Loucy (cell line): ENCODE data around the gene AQP7.
"Not testable (repeated sequence)": the region's sequence is repeated elsewhere in the genome, so short reads cannot be mapped to it uniquely, and the experiment has no call there.

Source experiments
- H2AFZ ChIP-seq: fragments of 200-600 bp; sonication (generic); 2 replicates; pipeline ENCODE4 v1.6.0; 2016; ENCODE audit warnings: antibody characterized with exemption, mild to moderate bottlenecking, low read length, moderate library complexity
- H3F3A ChIP-seq: fragments of 200-600 bp; 2 replicates; pipeline ENCODE4 v1.6.0; 2016; ENCODE audit warnings: antibody characterized with exemption, low read depth, mild to moderate bottlenecking
- H3K27me3 ChIP-seq: fragments of 200-600 bp; sonication (generic); 2 replicates; pipeline ENCODE4 v1.6.1; 2014; ENCODE audit warnings: low read length, mild to moderate bottlenecking; ENCODE audit not compliant: insufficient read depth, poor library complexity, severe bottlenecking
- H3K36me3 ChIP-seq: fragments of 200-600 bp; sonication (generic); 2 replicates; pipeline ENCODE4 v1.6.1; 2016; ENCODE audit warnings: low read length; ENCODE audit not compliant: insufficient read depth
- H3K4me1 ChIP-seq: fragments of 200-600 bp; sonication (generic); 2 replicates; pipeline ENCODE4 v1.5.1; 2014; ENCODE audit warnings: low read length, mild to moderate bottlenecking; ENCODE audit not compliant: insufficient read depth, poor library complexity, severe bottlenecking
- H3K4me2 ChIP-seq: fragments of 200-600 bp; sonication (generic); 2 replicates; pipeline ENCODE4 v1.6.0; 2014; ENCODE audit warnings: antibody characterized with exemption, low read length, low read depth, mild to moderate bottlenecking; ENCODE audit not compliant: poor library complexity, severe bottlenecking
- H3K4me3 ChIP-seq: fragments of 200-600 bp; sonication (generic); 2 replicates; pipeline ENCODE4 v1.5.1; 2014; ENCODE audit warnings: low read length, mild to moderate bottlenecking, mixed read lengths; ENCODE audit not compliant: poor library complexity, severe bottlenecking
- H3K79me2 ChIP-seq: fragments of 200-600 bp; sonication (generic); 2 replicates; pipeline ENCODE4 v1.6.1; 2014; ENCODE audit warnings: low read length; ENCODE audit not compliant: insufficient read depth
- H3K9ac ChIP-seq: fragments of 200-600 bp; sonication (generic); 2 replicates; pipeline ENCODE4 v1.6.0; 2014; ENCODE audit warnings: mild to moderate bottlenecking, low read depth, low read length, moderate library complexity; ENCODE audit not compliant: poor library complexity, severe bottlenecking
- H3K9me2 ChIP-seq: fragments of 200-600 bp; sonication (generic); replicated peaks from 2 replicates; pipeline ENCODE4 v1.6.1; 2016; ENCODE audit warnings: low read depth, low read length, mixed read lengths
- H3K9me3 ChIP-seq: fragments of 200-600 bp; sonication (generic); 2 replicates; pipeline ENCODE4 v1.6.1; 2014; ENCODE audit warnings: mild to moderate bottlenecking, antibody characterized with exemption, low read length, low read depth; ENCODE audit not compliant: insufficient read depth
- H4K20me1 ChIP-seq: fragments of 200-600 bp; sonication (generic); 2 replicates; pipeline ENCODE4 v1.6.0; 2014; ENCODE audit warnings: antibody characterized with exemption, low read length, mild to moderate bottlenecking; ENCODE audit not compliant: insufficient read depth, poor library complexity, severe bottlenecking
- EZH2phosphoT487 ChIP-seq: fragments of 200-600 bp; IDR thresholded peaks from 2 replicates; pipeline ENCODE4 v1.6.1; 2018; ENCODE audit warnings: antibody characterized with exemption, mild to moderate bottlenecking, moderate library complexity, borderline replicate concordance
- TF ChIP-seq, protein P1 (sequence below): fragments of 200-600 bp; sonication (generic); conservative IDR thresholded peaks from 2 replicates; pipeline ENCODE4 v1.5.1; 2014; ENCODE audit warnings: mild to moderate bottlenecking, antibody characterized with exemption, low read length

Gene AQP7

DNA sequence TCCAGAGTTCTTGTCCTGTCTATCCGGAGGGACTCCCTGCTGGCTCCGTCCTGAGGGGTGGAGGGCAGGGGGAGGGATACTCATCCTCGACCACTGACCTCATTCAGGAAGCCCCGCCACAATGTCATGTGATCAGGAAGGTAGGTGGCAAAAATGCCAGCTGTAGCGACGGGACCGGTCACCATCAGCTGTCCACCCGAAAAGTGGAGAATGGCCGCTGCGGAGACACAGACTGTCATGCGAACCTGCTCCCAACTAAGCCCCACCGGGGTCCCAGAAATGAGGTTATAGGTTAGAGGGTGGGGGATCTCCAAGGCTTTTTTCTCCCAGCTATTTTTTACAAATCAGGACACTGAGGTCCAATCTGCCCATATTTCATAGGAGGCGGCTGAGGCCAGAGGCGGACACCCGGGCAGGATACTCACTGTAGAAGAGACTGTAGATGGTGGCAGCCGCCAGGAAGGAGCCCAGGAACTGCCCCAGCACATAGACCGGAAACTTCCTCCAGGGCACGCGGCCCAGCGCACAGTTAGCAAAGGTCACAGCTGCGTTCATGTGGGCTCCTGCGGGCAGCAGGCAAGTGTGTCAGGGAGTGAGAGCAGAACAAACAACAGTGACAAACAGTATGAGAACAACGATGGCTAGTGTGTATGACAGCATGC lies 16.3 kb downstream of the AQP7 start:
- not testable (repeated sequence) for H3K4me2 ChIP-seq, H3K27me3 ChIP-seq, H3K4me1 ChIP-seq, H3K9me3 ChIP-seq, H3K4me3 ChIP-seq, H3K79me2 ChIP-seq, H4K20me1 ChIP-seq, H2AFZ ChIP-seq, H3K9me2 ChIP-seq, H3F3A ChIP-seq, H3K9ac ChIP-seq, H3K36me3 ChIP-seq

DNA sequence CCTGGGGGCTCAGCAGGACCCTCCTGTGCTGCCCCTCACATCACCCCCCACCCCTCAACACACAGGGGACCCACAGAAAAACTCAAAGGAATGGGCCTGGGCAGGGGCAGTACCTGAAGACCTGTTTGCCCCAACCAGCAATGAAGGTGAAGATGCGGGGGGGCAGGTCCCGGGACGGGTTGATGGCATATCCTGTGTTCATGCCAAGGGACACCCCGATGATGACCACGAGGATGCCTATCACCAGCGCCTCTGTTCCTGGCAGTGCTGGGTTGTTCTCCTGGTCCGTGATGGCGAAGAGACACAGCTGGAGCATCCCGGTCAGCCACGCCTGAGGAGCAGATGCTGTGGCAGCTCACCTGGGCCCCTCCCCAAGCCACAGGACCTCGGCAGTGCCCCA lies 16.8 kb downstream of the AQP7 start:
- H3K4me1 ChIP-seq, H4K20me1 ChIP-seq, H3F3A ChIP-seq, H3K9me2 ChIP-seq, H3K4me2 ChIP-seq, H3K36me3 ChIP-seq, H3K27me3 ChIP-seq, H3K9me3 ChIP-seq, H3K9ac ChIP-seq, H3K79me2 ChIP-seq, H3K4me3 ChIP-seq, H2AFZ ChIP-seq: not testable (repeated sequence)

DNA sequence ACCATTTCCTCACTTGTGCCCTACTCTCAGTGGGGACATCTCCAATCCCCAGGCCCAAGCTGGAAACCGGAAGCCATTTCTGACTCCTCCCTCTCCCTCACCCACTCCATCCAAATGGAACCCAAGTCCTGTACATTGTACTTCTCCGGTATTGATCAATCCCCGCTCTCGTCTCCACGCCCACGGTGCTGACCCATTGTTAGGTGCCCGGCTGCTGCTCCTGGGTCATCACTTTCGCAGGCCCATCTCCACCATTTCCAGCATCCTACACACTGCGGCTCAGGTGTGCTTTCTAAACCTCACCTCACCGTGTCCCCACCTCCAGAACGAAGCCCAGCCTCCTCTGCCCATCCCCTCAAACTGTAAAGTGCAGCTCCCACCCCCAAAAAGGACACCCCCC lies 19.0 kb downstream of the AQP7 start:
- not testable (repeated sequence) for H3K36me3 ChIP-seq, H2AFZ ChIP-seq, H3K79me2 ChIP-seq, H3F3A ChIP-seq, H3K27me3 ChIP-seq, H3K9me3 ChIP-seq, H3K9ac ChIP-seq, H3K9me2 ChIP-seq, H3K4me1 ChIP-seq, H3K4me2 ChIP-seq, H3K4me3 ChIP-seq, H4K20me1 ChIP-seq

DNA sequence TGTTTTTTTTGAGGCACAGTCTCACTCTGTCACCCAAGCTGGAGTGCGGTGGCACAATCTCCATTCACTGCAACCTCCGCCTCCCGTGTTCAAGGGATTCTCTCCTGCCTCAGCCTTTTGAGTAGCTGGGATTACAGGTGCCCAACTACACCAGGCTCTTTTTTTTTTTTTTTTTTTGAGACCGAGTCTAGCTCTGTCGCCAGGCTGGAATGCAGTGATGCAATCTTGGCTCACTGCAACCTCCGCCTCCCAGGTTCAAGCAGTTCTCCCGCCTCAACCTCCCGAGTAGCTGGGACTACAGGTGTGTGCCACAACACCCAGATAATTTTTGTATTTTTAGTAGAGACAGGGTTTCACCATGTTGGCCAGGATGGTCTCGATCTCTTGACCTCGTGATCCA lies 20.0 kb downstream of the AQP7 start:
- H3K4me3 ChIP-seq, H3F3A ChIP-seq, H2AFZ ChIP-seq, H3K9ac ChIP-seq, H4K20me1 ChIP-seq, H3K4me2 ChIP-seq, H3K79me2 ChIP-seq, H3K27me3 ChIP-seq, H3K36me3 ChIP-seq, H3K9me3 ChIP-seq, H3K4me1 ChIP-seq, H3K9me2 ChIP-seq: not testable (repeated sequence)

DNA sequence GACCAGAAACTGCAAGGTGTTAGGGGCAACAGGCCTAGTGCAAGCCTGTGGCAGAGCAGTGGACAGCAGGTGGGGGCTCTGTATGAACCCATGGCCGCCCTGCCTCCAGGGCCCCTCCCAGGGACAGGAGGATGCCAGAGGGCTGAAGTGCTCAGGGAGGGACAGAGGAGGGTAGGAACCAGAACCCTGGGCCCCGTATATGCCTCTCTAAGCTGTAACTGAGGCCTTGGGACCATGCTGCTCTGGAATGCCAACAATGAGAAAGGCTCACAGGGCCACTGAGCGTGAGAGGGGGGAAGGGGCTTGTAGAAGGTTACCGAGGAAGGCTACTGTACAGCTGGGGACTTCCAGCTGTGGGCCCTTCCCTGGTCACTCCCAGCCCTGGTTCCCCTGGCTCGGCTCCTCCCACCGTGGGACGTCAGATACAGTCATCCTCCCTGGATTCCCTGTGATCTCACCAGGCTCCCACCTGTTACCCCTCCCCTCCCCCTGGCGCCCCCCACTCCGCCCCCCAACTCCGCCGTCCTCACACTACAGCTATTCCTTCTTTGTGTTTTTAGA lies 21.1 kb downstream of the AQP7 start:
- H3F3A ChIP-seq = no peaks in the 10 kb centered on the region
- TF ChIP-seq EZH2phosphoT487 = no peak
- TF ChIP-seq, protein P1, sequence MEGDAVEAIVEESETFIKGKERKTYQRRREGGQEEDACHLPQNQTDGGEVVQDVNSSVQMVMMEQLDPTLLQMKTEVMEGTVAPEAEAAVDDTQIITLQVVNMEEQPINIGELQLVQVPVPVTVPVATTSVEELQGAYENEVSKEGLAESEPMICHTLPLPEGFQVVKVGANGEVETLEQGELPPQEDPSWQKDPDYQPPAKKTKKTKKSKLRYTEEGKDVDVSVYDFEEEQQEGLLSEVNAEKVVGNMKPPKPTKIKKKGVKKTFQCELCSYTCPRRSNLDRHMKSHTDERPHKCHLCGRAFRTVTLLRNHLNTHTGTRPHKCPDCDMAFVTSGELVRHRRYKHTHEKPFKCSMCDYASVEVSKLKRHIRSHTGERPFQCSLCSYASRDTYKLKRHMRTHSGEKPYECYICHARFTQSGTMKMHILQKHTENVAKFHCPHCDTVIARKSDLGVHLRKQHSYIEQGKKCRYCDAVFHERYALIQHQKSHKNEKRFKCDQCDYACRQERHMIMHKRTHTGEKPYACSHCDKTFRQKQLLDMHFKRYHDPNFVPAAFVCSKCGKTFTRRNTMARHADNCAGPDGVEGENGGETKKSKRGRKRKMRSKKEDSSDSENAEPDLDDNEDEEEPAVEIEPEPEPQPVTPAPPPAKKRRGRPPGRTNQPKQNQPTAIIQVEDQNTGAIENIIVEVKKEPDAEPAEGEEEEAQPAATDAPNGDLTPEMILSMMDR = no peak
- H3K4me1 ChIP-seq = no peaks in the 10 kb centered on the region
- no peaks in the 10 kb centered on the region for H3K79me2 ChIP-seq
- no peaks in the 10 kb centered on the region for H3K9me3 ChIP-seq
- H3K4me3 ChIP-seq = no peak overlapping the region
- H4K20me1 ChIP-seq = no peaks in the 10 kb centered on the region
- no peaks in the 10 kb centered on the region for H3K27me3 ChIP-seq
- H3K9ac ChIP-seq = no peak overlapping the region
- no peaks in the 10 kb centered on the region for H3K36me3 ChIP-seq
- no peaks in the 10 kb centered on the region for H3K9me2 ChIP-seq
- H3K4me2 ChIP-seq = no peak overlapping the region
- H2AFZ ChIP-seq = no peak overlapping the region
